Umbilical cord (tissue), 2 donors: ENCODE data around the gene ARHGAP26. TPM values are rescaled to one million over a fixed set of nuclear protein-coding genes. Genes with fewer than 3 reads are reported as not detected.

Source experiments
- DNase-seq: peaks from one replicate; pipeline ENCODE4 v3.0.0-alpha.2; 2015; ENCODE audit warnings: low spot score
- total RNA-seq: library from RNA; depleted of rRNA; stranded (reverse); fragments of >200 nt; gene quantifications from one replicate; pipeline ENCODE4 v1.2.3, GENCODE V29; 2014; ENCODE audit warnings: low replicate concordance; ENCODE audit not compliant: insufficient read depth

ARHGAP26 gene
- total RNA-seq, 1 donor from 2014 or later, result 17.3 TPM

GRCh38 chr5:142872217-142872616 is 102.0 kb downstream of the ARHGAP26 start:
- DNase-seq, result no peak

- no peak for DNase-seq
These were observed 102.6 kb downstream of the ARHGAP26 start for GRCh38 chr5:142872795-142873194.

- DNase-seq, result no peak
These were observed 103.7 kb downstream of the ARHGAP26 start for GRCh38 chr5:142873831-142874230.

GRCh38 chr5:142874540-142874939 is 104.4 kb downstream of the ARHGAP26 start:
- peak; percentile 59 for DNase-seq

- no peak for DNase-seq
These were observed 105.8 kb downstream of the ARHGAP26 start for GRCh38 chr5:142875936-142876335.

GRCh38 chr5:142876817-142877216 is 106.6 kb downstream of the ARHGAP26 start:
- DNase-seq, result no peak

- no peak for DNase-seq
These were observed 107.9 kb downstream of the ARHGAP26 start for GRCh38 chr5:142878111-142878510.

- DNase-seq, result no peak
These were observed 108.5 kb downstream of the ARHGAP26 start for GRCh38 chr5:142878638-142879037.

GRCh38 chr5:142881076-142881783 is 111.1 kb downstream of the ARHGAP26 start:
- peak; percentile 72 for DNase-seq

- no peak for DNase-seq
These were observed 111.6 kb downstream of the ARHGAP26 start for GRCh38 chr5:142881784-142882126.

- DNase-seq, result no peak
These were observed 112.8 kb downstream of the ARHGAP26 start for GRCh38 chr5:142883025-142883424.

GRCh38 chr5:142883438-142883837 is 113.3 kb downstream of the ARHGAP26 start:
- DNase-seq, result no peak

- no peak for DNase-seq
These were observed 113.9 kb downstream of the ARHGAP26 start for GRCh38 chr5:142884029-142884428.

- no peak for DNase-seq
These were observed 116.0 kb downstream of the ARHGAP26 start for GRCh38 chr5:142886211-142886610.

- no peak for DNase-seq
These were observed 116.8 kb downstream of the ARHGAP26 start for GRCh38 chr5:142886956-142887355.

- peak; percentile 63 for DNase-seq
These were observed 118.4 kb downstream of the ARHGAP26 start for GRCh38 chr5:142888469-142889085.

GRCh38 chr5:142892021-142892420 is 121.8 kb downstream of the ARHGAP26 start:
- DNase-seq, result no peak

GRCh38 chr5:142894315-142894714 is 124.1 kb downstream of the ARHGAP26 start:
- no peak for DNase-seq

GRCh38 chr5:142894749-142895148 is 124.6 kb downstream of the ARHGAP26 start:
- no peak for DNase-seq

- DNase-seq, result no peak
These were observed 126.3 kb downstream of the ARHGAP26 start for GRCh38 chr5:142896325-142897007.

- DNase-seq, result no peak
These were observed 127.2 kb downstream of the ARHGAP26 start for GRCh38 chr5:142897328-142897727.

GRCh38 chr5:142900927-142901326 is 130.8 kb downstream of the ARHGAP26 start:
- no peak for DNase-seq
